GM13976 (cell line): Measurements from ENCODE around the gene ZBTB17.

Experiments used
- DNase-seq: peaks from one replicate; pipeline ENCODE4 v3.0.0; 2012; ENCODE audit warnings: low spot score
- in situ Hi-C: fragments of 300-500 bp; cut with MboI; formaldehyde crosslinking; loops from one replicate; pipeline ENCODE4 v1.12.0; 2022; ENCODE audit warnings: low sequenced_read_pairs, mixed read lengths, inconsistent platforms; ENCODE audit not compliant: unreplicated experiment
- TF ChIP-seq, protein P1 (sequence below): IDR thresholded peaks from 2 replicates; pipeline ENCODE4 v1.5.1; 2012; ENCODE audit warnings: borderline replicate concordance, mild to moderate bottlenecking; ENCODE audit not compliant: insufficient read depth; ENCODE audit errors: extremely low read depth, missing control alignments, control extremely low read depth

Gene ZBTB17

DNA sequence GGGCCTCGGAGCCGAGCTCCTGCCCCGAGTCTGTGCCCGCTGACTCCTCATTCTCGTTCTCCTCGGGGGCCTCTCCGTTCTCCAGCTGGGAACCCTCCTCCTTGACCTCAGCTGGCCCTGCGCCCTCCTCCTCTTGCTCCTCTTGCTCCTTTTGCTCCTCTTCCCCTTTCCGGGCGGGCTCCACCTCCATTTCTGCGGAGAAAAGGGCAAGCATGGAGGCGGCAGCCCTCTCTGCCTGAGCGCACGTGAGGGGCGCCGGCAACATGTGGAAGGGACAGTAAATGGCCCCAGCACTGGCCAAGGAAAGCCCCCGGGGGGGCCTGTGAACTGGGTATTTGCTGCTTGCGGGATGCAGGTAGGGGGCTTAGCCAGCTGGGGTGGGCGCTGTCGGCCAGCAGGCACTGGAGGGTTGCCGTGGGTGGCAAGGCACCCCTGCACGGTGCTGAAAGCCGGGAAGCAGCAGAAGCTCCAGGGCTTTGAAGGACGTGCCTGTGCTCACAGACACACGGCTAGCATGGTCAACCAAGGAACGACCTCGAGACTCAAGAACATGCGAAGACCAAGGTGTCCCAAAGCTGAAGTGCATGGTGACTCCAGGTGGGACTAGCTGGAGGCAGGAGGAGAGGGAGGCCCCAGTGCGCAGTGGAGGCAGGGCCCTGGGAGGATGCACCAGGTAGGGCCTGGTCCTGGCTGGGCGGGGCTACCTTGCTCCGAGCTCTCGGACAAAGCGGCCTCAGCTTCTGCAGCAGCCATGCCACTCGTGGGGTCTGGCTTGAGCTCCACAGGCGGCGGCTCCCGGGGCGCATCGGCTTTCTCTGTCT lies 30.7 kb downstream of the ZBTB17 start:
- in situ Hi-C loops = no loop called here
- TF ChIP-seq, protein P1, sequence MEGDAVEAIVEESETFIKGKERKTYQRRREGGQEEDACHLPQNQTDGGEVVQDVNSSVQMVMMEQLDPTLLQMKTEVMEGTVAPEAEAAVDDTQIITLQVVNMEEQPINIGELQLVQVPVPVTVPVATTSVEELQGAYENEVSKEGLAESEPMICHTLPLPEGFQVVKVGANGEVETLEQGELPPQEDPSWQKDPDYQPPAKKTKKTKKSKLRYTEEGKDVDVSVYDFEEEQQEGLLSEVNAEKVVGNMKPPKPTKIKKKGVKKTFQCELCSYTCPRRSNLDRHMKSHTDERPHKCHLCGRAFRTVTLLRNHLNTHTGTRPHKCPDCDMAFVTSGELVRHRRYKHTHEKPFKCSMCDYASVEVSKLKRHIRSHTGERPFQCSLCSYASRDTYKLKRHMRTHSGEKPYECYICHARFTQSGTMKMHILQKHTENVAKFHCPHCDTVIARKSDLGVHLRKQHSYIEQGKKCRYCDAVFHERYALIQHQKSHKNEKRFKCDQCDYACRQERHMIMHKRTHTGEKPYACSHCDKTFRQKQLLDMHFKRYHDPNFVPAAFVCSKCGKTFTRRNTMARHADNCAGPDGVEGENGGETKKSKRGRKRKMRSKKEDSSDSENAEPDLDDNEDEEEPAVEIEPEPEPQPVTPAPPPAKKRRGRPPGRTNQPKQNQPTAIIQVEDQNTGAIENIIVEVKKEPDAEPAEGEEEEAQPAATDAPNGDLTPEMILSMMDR = no peak

DNA sequence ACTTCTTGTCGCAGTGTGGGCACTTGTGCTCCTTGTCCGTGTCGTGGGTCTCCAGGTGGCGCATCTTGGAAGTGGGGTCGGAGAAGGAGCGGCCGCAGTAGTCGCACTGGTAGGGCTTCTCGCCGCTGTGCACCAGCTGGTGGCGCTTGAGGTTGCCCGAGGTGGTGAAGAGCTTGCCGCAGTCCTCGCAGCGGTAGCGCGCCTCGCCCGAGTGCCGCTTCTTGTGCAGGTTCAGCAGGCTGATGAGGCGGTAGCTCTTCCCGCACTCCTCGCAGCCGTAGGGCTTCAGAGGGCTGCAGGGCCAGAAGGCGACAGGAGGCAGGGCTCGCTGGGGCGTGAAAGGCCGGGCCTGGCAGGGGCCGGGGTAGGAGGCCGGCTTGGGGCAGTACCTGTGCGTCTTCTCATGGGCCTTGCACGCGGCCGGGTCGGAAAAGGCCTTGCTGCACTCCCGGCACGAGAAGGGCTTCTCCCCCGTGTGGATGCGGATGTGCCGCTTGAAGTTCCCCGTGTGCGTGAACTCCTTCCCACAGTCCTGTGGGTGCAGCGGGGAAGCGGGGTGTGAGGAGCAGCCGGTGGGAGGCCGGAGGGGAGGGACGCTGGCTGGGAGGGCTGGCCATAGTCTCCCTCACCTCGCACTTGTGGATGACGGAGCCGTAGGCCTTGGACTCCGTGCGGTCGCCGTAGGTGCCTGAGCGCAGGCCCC lies 31.4 kb downstream of the ZBTB17 start:
- in situ Hi-C loops = no loop called here
- TF ChIP-seq, protein P1 = no peak
- DNase-seq = no peak

More for the DNA sequence above, 30.7 kb downstream of the ZBTB17 start:
- DNase-seq = no peak

DNA sequence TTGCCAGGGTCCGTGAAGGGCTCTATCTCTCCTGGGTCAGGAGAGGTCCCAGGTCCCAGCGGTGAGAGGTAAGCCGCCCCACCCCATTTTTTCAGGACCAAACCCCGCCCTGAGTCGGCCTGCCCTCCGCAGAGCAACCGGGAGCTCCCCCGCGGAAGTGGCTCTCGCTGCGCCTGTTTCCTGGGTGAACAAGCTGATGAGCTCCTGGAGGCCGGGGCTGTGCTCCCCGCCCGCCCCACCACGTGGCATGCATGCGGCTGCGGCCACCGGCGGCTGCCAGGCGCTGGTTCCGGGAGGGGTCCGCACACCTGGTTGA lies 32.0 kb downstream of the ZBTB17 start:
- in situ Hi-C loops = no loop called here
- DNase-seq = no peak
- TF ChIP-seq, protein P1 = no peak

DNA sequence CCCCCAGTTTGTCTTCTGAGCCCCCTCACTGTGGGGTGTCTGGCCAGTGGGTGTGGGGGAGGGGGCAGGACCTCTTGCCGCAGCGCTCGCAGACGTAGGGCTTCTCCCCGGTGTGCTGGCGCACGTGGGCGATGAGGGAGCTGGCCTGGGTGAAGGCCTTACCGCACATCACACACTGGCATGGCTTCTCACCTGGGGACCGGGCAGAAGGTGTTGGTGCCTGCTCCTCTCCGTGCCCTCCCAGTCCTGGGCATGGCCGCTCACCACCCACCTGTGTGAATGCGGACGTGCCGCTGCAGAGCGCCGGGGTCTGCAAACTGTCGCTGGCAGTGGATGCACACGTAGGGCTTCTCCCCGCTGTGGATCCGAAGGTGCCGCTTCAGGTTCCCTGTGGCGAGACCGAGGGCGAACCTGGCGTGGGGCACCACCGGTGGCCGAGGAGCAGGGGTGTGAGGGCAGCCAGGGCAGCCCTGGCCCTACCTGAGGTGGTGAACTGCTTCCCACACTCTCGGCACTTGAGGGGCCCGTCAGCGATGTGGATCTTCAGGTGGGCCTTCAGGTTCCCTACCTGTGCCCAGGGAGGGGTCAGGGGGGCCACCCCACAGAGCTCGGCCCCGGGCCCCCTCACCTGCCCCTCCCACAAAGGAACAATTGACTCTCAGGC lies 32.4 kb downstream of the ZBTB17 start:
- DNase-seq = peak; percentile 27
- TF ChIP-seq, protein P1 = no peak
- in situ Hi-C loops = no loop called here

DNA sequence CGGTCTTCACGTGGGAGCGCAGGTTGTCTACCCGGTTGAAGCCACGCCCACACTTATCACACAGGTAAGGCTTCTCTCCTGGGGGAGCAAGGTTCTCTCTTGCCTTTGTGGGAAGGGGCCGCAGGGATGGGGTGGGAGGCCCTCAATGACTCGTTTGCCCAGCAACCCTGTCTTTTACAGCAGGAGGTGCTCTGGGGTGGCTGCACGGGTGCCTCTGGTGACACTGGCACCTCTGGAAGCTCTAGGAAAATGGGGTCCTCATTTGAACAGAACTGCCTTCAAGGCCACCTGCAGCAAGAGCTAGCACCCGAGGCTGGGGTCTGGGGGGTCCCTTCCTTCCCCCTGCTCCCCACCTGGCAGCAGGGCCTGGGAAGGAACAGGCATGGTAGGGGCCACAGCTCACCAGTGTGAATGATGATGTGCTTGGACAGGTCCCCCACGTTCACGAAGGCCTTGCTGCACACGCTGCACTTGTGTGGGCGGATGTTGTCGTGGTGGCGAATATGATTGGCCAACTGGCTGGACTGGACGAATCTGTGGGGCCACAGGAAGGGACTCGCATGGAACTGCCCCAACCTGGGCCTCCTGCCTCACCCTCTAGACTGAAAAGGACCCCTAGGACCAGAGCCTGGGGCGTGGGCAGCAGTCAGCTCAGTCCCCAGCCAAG lies 33.1 kb downstream of the ZBTB17 start:
- DNase-seq = peak; percentile 30
- TF ChIP-seq, protein P1 = no peak
- in situ Hi-C loops = no loop called here
